CD4-positive, alpha-beta T cell (primary cell): ENCODE results near the gene RPUSD4. TPM values are rescaled to one million over a fixed set of nuclear protein-coding genes. Genes with fewer than 3 reads are reported as not detected.

Experiments
- ATAC-seq: fragments of 200-7000 bp; cut with Tn5 transposase; one replicate; pipeline ENCODE4 v1.10.0; 2022; ENCODE audit warnings: mild to moderate bottlenecking; ENCODE audit not compliant: poor library complexity
- CTCF ChIA-PET: fragments of 350-600 bp; sonication (Branson Sonifier 250); formaldehyde crosslinking; loops from one replicate; lab custom pipeline; 2021; ENCODE audit warnings: antibody characterized with exemption, inconsistent platforms; lab: Charles Lee
- POLR2A ChIA-PET: fragments of 350-600 bp; sonication (Branson Sonifier 250); formaldehyde crosslinking; loops from one replicate; lab custom pipeline; 2021; ENCODE audit warnings: antibody characterized with exemption, inconsistent platforms; lab: Charles Lee
- DNase-seq, 14 experiments: peaks; one replicate each; pipeline ENCODE4 v3.0.0-alpha.2; 2013 to 2020; ENCODE audit warnings: mixed read lengths in 2 of 14
- H3K27ac ChIP-seq, 2 donors: one replicate each; pipeline versions ENCODE4 v1.5.1 to v1.7.0; 2013; ENCODE audit warnings: low read length in 2 of 2, low read depth in 1 of 2, mild to moderate bottlenecking in 1 of 2
- H3K27me3 ChIP-seq, 2 experiments: 1 replicate in 1 of 2; 2 replicates in 1 of 2; pipeline versions ENCODE4 v1.6.1 to v1.7.0; 2013; ENCODE audit warnings: low read length in 2 of 2, control low read depth in 1 of 2, mild to moderate bottlenecking in 1 of 2, moderate library complexity in 1 of 2; ENCODE audit not compliant: insufficient read depth in 2 of 2, control insufficient read depth in 1 of 2
- H3K36me3 ChIP-seq: one replicate; pipeline ENCODE4 v1.6.1; 2013; ENCODE audit warnings: low read length, control low read depth; ENCODE audit not compliant: insufficient read depth
- H3K4me1 ChIP-seq: one replicate; pipeline ENCODE4 v1.6.1; 2013; ENCODE audit warnings: low read length, control low read depth; ENCODE audit not compliant: insufficient read depth
- H3K4me3 ChIP-seq: one replicate; pipeline ENCODE4 v1.5.1; 2013; ENCODE audit warnings: mild to moderate bottlenecking, low read length, moderate library complexity
- H3K9me3 ChIP-seq, 2 experiments: 1 replicate in 1 of 2; 2 replicates in 1 of 2; pipeline versions ENCODE4 v1.6.1 to v1.7.0; 2013; ENCODE audit warnings: low read length in 2 of 2, mild to moderate bottlenecking in 2 of 2, control low read depth in 1 of 2, moderate library complexity in 1 of 2; ENCODE audit not compliant: control insufficient read depth in 1 of 2, insufficient read depth in 1 of 2
- H3K27ac Mint-ChIP-seq: one replicate; pipeline ENCODE4 v1.8.0; 2020; ENCODE audit warnings: mixed read lengths
- H3K27me3 Mint-ChIP-seq: one replicate; pipeline ENCODE4 v1.8.0; 2021; ENCODE audit warnings: mixed read lengths
- H3K36me3 Mint-ChIP-seq: one replicate; pipeline ENCODE4 v1.8.0; 2021; ENCODE audit warnings: low read depth, mixed read lengths
- H3K4me1 Mint-ChIP-seq: one replicate; pipeline ENCODE4 v1.8.0; 2021; ENCODE audit warnings: low read depth, mixed read lengths
- H3K4me3 Mint-ChIP-seq: one replicate; pipeline ENCODE4 v1.8.0; 2020; ENCODE audit warnings: mild to moderate bottlenecking, mixed read lengths
- H3K9me3 Mint-ChIP-seq: one replicate; pipeline ENCODE4 v1.8.0; 2020; ENCODE audit warnings: mixed read lengths
- CTCF ChIP-seq: fragments of 200-600 bp; IDR thresholded peaks from one replicate; pipeline ENCODE4 v1.8.0; 2022; ENCODE audit warnings: antibody characterized with exemption, mild to moderate bottlenecking
- intact Hi-C, 2 experiments: fragments of 100-400 bp; cut with DNase I in 1 of 2; cut with micrococcal nuclease in 1 of 2; formaldehyde crosslinking; loops; one replicate each; pipeline versions ENCODE4 v1.15.1 to v1.9.0; 2023 to 2025; cut with DNase I, micrococcal nuclease
- total RNA-seq, 174 experiments: library from RNA in 2 of 174; stranded (reverse) in 2 of 174; gene quantifications; one replicate each; pipeline ENCODE4 v1.2.3 and lab custom pipeline; 2021 to 2026

RPUSD4 gene
- total RNA-seq, 2 experiments from 2014 or later, result 33.1 to 37.6 TPM

- no peak for ATAC-seq
These were observed 22.9 kb downstream of the RPUSD4 start for GRCh38 chr11:126188332-126189108.

GRCh38 chr11:126186708-126187529 lies 24.5 kb downstream of the RPUSD4 start:
- Histone ChIP-seq H3K36me3 (peaks cover 17% of the 10 kb centered on the region), H3K4me3 (no peak overlapping the region), H3K27me3 (no peaks in the 10 kb centered on the region), H3K27ac (no peak overlapping the region), H3K9me3 (no peaks in the 10 kb centered on the region), H3K4me1 (peaks cover under 1% of the 10 kb centered on the region)
- ChIA-PET POLR2A (no interaction called here), CTCF (no interaction called here)
- intact Hi-C loops, result no loop called here
- DNase-seq (no peak), ATAC-seq (no peak)
- Mint-ChIP-seq H3K9me3 (no peaks in the 10 kb centered on the region), H3K27me3 (no peaks in the 10 kb centered on the region), H3K36me3 (peaks cover 6% of the 10 kb centered on the region), H3K27ac (no peak overlapping the region), H3K4me3 (no peak overlapping the region), H3K4me1 (peaks cover 5% of the 10 kb centered on the region)
- TF ChIP-seq CTCF, result no peak

More at GRCh38 chr11:126188332-126189108, 22.9 kb downstream of the RPUSD4 start:
- Histone ChIP-seq H3K9me3 (no peaks in the 10 kb centered on the region), H3K4me3 (no peak overlapping the region), H3K36me3 (peaks cover 26% of the 10 kb centered on the region), H3K27me3 (no peaks in the 10 kb centered on the region), H3K4me1 (no peaks in the 10 kb centered on the region), H3K27ac (no peak overlapping the region)
- Mint-ChIP-seq H3K27ac (no peak overlapping the region), H3K4me3 (no peak overlapping the region), H3K36me3 (peaks cover 11% of the 10 kb centered on the region), H3K4me1 (no peaks in the 10 kb centered on the region), H3K27me3 (no peaks in the 10 kb centered on the region), H3K9me3 (no peaks in the 10 kb centered on the region)
- no peak for TF ChIP-seq CTCF
- ChIA-PET POLR2A (no interaction called here), CTCF (no interaction called here)
- no peak for DNase-seq
- intact Hi-C loops, result no loop called here

GRCh38 chr11:126186025-126186698 lies 25.3 kb downstream of the RPUSD4 start:
- no peaks in the 10 kb centered on the region for H3K36me3 Mint-ChIP-seq
- DNase-seq (no peak), ATAC-seq (no peak)
- peaks cover 5% of the 10 kb centered on the region for H3K4me1 Mint-ChIP-seq
- Histone ChIP-seq H3K4me3 (no peak overlapping the region), H3K27ac (no peak overlapping the region), H3K27me3 (no peaks in the 10 kb centered on the region), H3K9me3 (no peaks in the 10 kb centered on the region), H3K36me3 (peaks cover 15% of the 10 kb centered on the region), H3K4me1 (peaks cover 2% of the 10 kb centered on the region)
- H3K9me3 Mint-ChIP-seq, result no peaks in the 10 kb centered on the region
- intact Hi-C loops, result no loop called here
- H3K27ac Mint-ChIP-seq, result no peak overlapping the region
- no peak for TF ChIP-seq CTCF
- POLR2A ChIA-PET, result no interaction called here
- no peak overlapping the region for H3K4me3 Mint-ChIP-seq
- CTCF ChIA-PET, result no interaction called here
- no peaks in the 10 kb centered on the region for H3K27me3 Mint-ChIP-seq
